Natural killer cell treated with Interleukin-12 subunit alpha and Interleukin-12 subunit beta and Interleukin-15 and Interleukin-18, amount 100 ng/mL, for 72 hours (primary cell): Measurements from ENCODE around the gene PSMD8. TPM values are rescaled to one million over a fixed set of nuclear protein-coding genes. Genes with fewer than 3 reads are reported as not detected.

Source experiments
- ATAC-seq, 2 donors: fragments of 150-1000 bp; cut with Tn5 transposase in 1 of 2; sonication (Bioruptor Pico), chemical (Tn5 transposase) in 1 of 2; 2 replicates each; pipeline ENCODE4 v1.10.0; 2021
- DNase-seq: peaks from one replicate; pipeline ENCODE4 v3.0.0; 2022; ENCODE audit warnings: low spot score
- H3K27ac Mint-ChIP-seq, 2 donors: 1 replicate in 1 of 2; 2 replicates in 1 of 2; pipeline ENCODE4 v1.8.0; 2022; ENCODE audit warnings: mixed read lengths in 2 of 2, mild to moderate bottlenecking in 1 of 2, moderate library complexity in 1 of 2
- H3K27me3 Mint-ChIP-seq, 2 donors: 1 replicate in 1 of 2; 2 replicates in 1 of 2; pipeline ENCODE4 v1.8.0; 2022; ENCODE audit warnings: mixed read lengths in 2 of 2
- H3K36me3 Mint-ChIP-seq: one replicate; pipeline ENCODE4 v1.8.0; 2022; ENCODE audit warnings: mixed read lengths
- H3K4me1 Mint-ChIP-seq, 2 donors: 1 replicate in 1 of 2; 2 replicates in 1 of 2; pipeline ENCODE4 v1.8.0; 2022; ENCODE audit warnings: low read depth in 2 of 2, mixed read lengths in 2 of 2, mild to moderate bottlenecking in 1 of 2
- H3K4me3 Mint-ChIP-seq: one replicate; pipeline ENCODE4 v1.8.0; 2022; ENCODE audit warnings: mixed read lengths
- H3K9me3 Mint-ChIP-seq: 2 replicates; pipeline ENCODE4 v1.8.0; 2022; ENCODE audit warnings: mixed read lengths
- total RNA-seq, 2 donors: library from RNA; stranded (reverse); gene quantifications; one replicate each; pipeline ENCODE4 v1.2.3, GENCODE V29; 2022

Gene PSMD8
- total RNA-seq, 2 donors from 2014 or later: 133 to 252 TPM

DNA sequence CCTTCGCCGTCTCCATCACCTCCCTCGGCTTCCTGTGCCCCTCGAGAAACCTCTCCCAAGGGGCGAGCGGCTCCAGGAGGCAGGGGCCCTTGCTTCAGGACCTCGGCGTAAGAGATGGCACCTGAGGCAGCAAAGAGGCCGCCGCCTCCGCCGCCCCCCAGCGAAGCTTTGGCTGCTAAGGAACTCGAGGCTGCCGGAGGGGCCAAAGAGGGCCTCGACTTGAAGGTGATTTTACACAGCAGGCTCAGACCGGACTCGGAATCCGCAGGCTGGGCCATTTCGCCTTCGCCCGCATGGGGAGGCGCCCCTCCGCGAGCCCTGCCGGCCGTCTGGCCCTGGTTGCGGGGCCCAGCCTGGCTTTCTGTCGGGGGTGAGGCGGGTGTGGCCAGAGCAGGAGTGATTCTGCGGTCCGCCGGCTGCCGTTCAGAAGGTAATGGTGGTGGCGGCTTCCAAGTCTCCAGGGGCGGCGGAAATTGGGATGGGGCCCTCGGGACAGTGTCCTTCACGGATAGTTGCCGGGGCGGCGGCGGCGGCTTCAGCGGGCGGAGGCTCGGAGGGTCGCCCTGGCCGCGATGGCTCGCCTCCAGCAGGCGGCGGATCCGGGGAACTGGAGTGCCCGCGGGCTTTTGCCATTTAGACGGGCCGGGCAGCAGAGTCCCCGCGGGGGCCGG, 12.1 kb downstream of the PSMD8 start:
- ATAC-seq (no peak), DNase-seq (no peak)
- no peak overlapping the region for H3K4me3 Mint-ChIP-seq
- H3K9me3 Mint-ChIP-seq: no peaks in the 10 kb centered on the region
- H3K4me1 Mint-ChIP-seq: peaks cover 17 to 22% of the 10 kb centered on the region in 2 donors
- peaks cover 15% of the 10 kb centered on the region for H3K36me3 Mint-ChIP-seq
- H3K27ac Mint-ChIP-seq: no peak overlapping the region
- peaks cover 16 to 17% of the 10 kb centered on the region in 2 donors for H3K27me3 Mint-ChIP-seq

DNA sequence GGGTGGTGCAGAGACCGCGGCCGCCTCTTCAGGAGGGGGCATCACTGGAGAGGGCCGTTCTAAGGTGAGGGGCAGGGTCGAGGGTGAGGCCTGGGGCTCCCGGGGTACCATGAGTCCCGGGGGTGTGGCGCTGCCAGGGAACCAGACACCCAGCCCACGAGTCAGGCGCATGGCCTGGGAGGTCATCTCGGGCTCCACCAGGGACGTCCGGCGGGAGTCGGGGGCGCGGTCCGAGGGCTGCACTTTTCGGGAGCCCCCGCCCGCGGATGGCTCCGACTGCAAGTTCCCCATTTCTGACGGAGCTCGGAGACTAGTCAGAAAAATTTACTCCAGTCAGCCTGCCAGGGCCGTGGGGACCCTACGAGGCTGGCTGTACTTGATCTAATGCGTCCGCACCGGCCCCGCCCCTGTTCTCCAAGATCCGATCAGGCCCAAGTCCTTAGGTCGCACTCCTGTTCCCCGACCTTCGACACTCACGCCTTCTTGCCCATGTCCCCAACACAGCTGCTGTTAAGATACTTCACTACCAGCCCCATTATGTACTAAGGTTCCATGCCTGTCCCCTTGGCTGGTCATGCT, 12.7 kb downstream of the PSMD8 start:
- no peaks in the 10 kb centered on the region for H3K9me3 Mint-ChIP-seq
- ATAC-seq (no peak), DNase-seq (no peak)
- H3K36me3 Mint-ChIP-seq: peaks cover 8% of the 10 kb centered on the region
- peak overlapping the region; percentile 96 for H3K4me3 Mint-ChIP-seq
- peaks cover 17 to 22% of the 10 kb centered on the region in 2 donors for H3K4me1 Mint-ChIP-seq
- peak overlapping the region; percentile 28 to 38 for H3K27ac Mint-ChIP-seq
- H3K27me3 Mint-ChIP-seq: peaks cover 17 to 18% of the 10 kb centered on the region in 2 donors

DNA sequence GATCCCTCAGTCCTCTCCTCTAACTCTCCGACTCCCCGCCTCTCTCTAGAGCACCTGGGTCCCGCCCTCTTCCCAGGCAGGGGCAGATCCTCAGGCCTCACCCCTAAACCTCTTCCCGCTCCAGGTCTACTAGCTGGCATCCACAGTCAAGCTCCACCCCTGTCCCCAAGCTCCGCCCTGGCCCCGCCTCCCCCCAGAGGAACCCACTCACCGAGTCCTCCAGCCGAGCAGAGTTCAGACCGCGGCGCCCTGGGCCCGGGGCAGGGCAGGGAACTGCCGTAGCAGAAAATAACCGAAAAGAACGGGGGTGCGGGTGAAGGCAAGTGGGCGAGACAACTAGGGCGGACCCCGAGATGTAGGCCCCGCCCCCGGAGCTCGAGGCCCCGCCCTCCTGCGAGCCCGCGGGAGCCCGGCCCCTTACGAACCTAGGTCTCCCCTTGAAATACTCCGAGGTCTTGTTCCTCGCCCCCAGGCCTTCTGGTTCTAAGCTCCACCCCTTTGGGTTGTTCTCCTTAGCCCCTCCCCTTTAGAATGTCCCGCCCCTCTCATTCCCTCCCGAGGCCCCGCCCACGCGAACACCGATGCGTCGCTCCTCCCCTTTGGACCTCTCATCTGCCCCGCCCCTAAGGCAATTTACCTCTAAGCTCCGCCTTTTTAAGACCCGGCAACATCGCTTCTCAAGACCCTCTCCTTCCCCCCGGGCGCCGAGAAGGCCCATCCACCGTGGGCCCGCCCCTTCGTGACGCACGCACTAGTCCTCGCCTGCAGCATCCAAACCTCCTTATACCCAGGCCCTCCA, 13.4 kb downstream of the PSMD8 start, which contains the start of gene GGN:
GGN (minus strand) TSS at position 485 of the 799 bp plus-strand sequence. CDS start 773 bp downstream, outside the sequence.
- Mint-ChIP-seq H3K4me1 (peaks cover 20 to 22% of the 10 kb centered on the region in 2 donors), H3K27ac (peak within 1 kb of the TSS; percentile 28 to 38), H3K4me3 (peak within 1 kb of the TSS; percentile 96), H3K9me3 (no peaks in the 10 kb centered on the region), H3K27me3 (peaks cover 18 to 19% of the 10 kb centered on the region in 2 donors), H3K36me3 (peaks cover 4% of the 10 kb centered on the region)
- peak; percentile 80 for DNase-seq
- ATAC-seq: peak; percentile 80 to 85

DNA sequence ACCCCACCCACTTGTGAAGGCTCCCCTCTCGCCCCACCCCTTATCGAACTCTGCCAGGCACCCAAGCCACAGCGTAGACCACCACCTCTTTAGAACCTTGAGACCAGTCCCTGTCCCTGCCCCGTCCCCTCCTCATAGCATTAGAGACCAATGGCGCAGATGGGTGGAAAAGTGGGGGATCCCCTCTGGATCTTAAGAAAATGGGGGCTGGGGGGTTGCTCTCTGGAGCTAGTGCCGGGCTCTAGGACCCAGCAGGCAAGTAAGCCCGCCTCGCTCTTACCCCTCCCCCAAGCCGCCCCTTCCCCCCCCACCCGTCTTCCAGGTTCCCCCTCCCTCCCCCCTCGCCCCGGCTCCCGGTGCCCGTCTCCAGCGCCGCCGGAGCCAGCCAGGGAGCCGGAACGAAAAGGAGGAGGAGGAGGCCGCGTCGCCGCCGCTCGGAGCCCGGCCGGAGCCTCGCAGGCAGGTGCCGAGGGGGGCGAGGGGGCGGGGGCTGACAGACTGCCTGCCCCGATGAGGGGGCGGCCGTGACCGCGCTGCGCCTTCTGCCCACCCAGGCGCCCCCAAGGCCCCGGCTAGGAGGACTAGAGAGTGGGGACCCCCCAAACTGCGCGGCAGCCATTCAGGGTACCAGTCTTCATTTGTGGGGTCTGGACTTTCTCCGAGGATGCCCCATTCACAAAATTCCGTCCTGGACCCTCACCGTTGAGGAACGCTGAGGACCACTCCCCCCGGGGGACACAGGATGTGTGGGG, 14.2 kb downstream of the PSMD8 start, which contains the start of gene SPRED3:
SPRED3 (plus strand) TSS at position 349 of the 752 bp plus-strand sequence. CDS start 1,606 bp downstream, outside the sequence.
- Mint-ChIP-seq H3K4me3 (peak within 1 kb of the TSS; percentile 96), H3K27me3 (peaks cover 19 to 22% of the 10 kb centered on the region in 2 donors), H3K27ac (peak within 1 kb of the TSS; percentile 28 to 38), H3K4me1 (peaks cover 22% of the 10 kb centered on the region in 2 donors), H3K9me3 (no peaks in the 10 kb centered on the region), H3K36me3 (no peaks in the 10 kb centered on the region)
- no peak for DNase-seq
- no peak for ATAC-seq

- peaks cover 27 to 29% of the 10 kb centered on the region in 2 donors for H3K27me3 Mint-ChIP-seq
- ATAC-seq (no peak), DNase-seq (no peak)
- H3K36me3 Mint-ChIP-seq: no peaks in the 10 kb centered on the region
- peak overlapping the region in 1 of 2 donors; percentile 13 for H3K27ac Mint-ChIP-seq
- H3K4me1 Mint-ChIP-seq: peaks cover 26 to 29% of the 10 kb centered on the region in 2 donors
- peak overlapping the region; percentile 76 for H3K4me3 Mint-ChIP-seq
- no peaks in the 10 kb centered on the region for H3K9me3 Mint-ChIP-seq
Observed at GRCh38 chr19:38389101-38389925, 14.9 kb downstream of the PSMD8 start.

- Mint-ChIP-seq H3K27ac (peak overlapping the region in 1 of 2 donors; percentile 13), H3K4me3 (peak overlapping the region; percentile 76), H3K9me3 (no peaks in the 10 kb centered on the region), H3K36me3 (no peaks in the 10 kb centered on the region), H3K4me1 (peaks cover 30 to 35% of the 10 kb centered on the region in 2 donors), H3K27me3 (peaks cover 27 to 32% of the 10 kb centered on the region in 2 donors)
- ATAC-seq: no peak
- DNase-seq: no peak
Observed at GRCh38 chr19:38389957-38390924, 15.9 kb downstream of the PSMD8 start.

DNA sequence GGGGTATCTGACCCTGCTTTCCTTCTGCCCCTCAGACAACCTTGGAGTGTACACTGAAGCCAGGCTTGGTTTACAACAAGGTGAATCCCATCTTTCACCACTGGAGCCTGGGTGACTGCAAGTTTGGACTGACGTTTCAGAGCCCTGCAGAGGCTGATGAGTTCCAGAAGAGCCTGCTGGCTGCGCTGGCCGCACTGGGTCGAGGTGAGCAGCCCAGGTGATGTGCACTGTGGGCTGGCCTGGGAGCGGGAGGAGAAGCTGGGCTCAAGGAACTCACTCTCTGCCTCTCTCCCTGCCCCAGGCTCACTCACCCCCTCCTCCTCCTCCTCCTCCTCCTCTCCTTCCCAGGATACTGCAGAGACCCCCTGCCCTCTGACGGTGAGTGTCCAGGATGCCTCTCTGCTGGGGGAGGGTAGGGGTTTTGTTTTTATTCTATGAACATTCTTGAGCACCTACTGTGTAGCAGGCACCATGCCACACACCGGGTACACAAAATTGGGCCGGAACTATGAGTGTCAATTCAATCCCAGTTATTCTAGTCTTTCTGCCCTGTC, 17.6 kb downstream of the PSMD8 start:
- Mint-ChIP-seq H3K27me3 (peaks cover 33 to 35% of the 10 kb centered on the region in 2 donors), H3K9me3 (no peaks in the 10 kb centered on the region), H3K4me1 (peaks cover 34 to 35% of the 10 kb centered on the region in 2 donors), H3K27ac (no peak overlapping the region), H3K4me3 (no peak overlapping the region), H3K36me3 (no peaks in the 10 kb centered on the region)
- no peak for DNase-seq
- ATAC-seq: no peak

DNA sequence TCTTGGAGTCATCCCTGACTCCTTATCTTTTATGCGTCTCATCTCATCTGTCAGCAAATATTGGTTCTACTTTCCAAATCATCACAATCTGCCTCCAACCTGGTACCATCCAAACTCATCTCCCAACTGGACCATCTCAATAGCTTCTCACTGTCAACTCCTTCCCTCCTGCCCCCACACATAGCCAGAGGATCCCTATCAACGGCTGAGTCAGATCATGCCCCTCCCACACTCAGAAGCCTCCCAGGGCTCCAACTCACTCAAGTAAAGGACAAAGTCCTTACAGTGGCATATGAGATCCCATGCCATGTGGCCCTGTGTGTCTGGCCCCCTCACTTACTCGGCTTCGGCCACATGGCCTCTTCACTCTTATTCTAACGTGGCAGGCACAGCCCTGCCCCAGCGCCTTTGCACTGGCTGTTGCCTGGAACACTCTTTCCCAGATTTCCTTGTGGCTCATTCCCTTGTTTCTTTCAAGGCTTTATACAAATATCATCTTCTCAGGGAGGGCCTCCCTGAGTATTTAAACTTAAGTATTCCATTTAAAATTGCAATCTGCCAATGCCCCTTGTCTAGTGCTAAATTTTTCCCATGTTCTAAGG, 18.4 kb downstream of the PSMD8 start:
- Mint-ChIP-seq H3K9me3 (no peaks in the 10 kb centered on the region), H3K27me3 (peaks cover 34 to 36% of the 10 kb centered on the region in 2 donors), H3K36me3 (no peaks in the 10 kb centered on the region), H3K27ac (no peak overlapping the region), H3K4me1 (peaks cover 28 to 30% of the 10 kb centered on the region in 2 donors), H3K4me3 (no peak overlapping the region)
- DNase-seq (no peak), ATAC-seq (no peak)

DNA sequence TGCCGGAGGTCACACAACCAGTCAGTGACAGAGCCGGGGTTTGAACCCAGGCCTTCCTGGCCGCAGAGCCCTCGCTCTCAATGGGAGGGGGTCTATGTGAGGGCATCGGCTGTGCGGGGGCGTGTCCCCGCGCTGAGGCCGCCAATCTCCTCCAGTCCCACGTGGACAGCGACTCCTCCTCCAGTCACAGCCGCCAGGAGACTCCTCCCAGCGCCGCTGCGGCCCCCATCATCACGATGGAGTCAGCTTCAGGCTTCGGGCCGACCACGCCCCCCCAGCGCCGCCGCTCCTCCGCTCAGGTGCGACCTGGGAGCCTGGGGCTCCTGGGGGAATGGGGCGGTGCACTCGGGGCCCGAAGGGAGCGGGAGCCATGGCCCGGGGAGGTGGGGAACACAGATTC, 20.1 kb downstream of the PSMD8 start:
- Mint-ChIP-seq H3K9me3 (no peaks in the 10 kb centered on the region), H3K27ac (peak overlapping the region in 1 of 2 donors; percentile 56), H3K4me1 (peaks cover 20 to 23% of the 10 kb centered on the region in 2 donors), H3K27me3 (peaks cover 32 to 36% of the 10 kb centered on the region in 2 donors), H3K4me3 (peak overlapping the region; percentile 79), H3K36me3 (no peaks in the 10 kb centered on the region)
- peak; percentile 80 for DNase-seq
- ATAC-seq: peak; percentile 70 to 76

DNA sequence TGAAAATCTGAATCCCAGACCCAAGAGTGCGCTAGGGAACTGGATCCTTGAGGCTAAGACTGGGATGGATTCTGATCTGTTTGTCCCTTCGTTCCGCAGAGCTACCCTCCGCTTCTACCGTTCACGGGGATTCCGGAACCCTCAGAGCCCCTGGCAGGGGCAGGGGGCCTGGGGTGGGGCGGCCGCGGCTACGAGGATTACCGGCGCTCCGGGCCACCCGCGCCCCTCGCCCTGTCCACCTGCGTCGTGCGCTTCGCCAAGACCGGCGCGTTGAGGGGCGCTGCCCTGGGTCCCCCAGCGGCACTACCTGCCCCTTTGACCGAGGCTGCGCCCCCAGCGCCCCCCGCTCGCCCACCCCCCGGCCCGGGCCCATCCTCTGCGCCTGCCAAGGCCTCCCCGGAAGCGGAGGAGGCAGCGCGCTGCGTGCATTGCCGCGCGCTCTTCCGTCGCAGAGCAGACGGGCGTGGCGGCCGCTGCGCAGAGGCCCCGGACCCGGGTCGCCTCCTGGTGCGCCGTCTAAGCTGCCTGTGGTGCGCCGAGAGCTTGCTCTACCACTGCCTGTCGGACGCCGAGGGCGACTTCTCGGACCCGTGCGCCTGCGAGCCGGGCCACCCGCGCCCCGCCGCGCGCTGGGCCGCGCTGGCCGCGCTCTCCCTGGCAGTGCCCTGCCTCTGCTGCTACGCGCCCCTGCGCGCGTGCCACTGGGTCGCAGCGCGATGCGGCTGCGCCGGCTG, 21.2 kb downstream of the PSMD8 start:
- no peaks in the 10 kb centered on the region for H3K9me3 Mint-ChIP-seq
- H3K36me3 Mint-ChIP-seq: no peaks in the 10 kb centered on the region
- H3K4me3 Mint-ChIP-seq: peak overlapping the region; percentile 79
- no peak for DNase-seq
- ATAC-seq: peak; percentile 80 to 81
- H3K27ac Mint-ChIP-seq: no peak overlapping the region
- H3K27me3 Mint-ChIP-seq: peaks cover 34 to 36% of the 10 kb centered on the region in 2 donors
- peaks cover 13 to 17% of the 10 kb centered on the region in 2 donors for H3K4me1 Mint-ChIP-seq

DNA sequence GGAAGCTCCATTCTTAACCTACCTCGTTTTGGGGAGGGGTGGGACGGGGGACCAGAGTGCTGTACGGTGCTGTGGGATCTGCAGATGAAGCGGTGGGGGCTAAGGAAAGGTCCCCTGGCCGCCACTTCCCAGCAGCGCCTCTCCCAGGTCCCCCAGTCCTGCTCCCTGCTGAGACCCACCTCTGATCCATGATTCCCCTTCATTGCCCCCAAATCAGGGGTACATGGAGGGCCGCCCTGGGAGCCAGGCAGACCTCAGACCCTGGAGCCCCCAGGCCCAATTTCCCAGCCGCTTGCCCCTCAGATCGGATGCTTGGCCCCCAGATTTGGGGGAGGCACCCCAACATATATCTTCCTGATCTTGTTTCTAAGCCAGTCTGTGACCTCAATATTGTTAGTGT, 24.7 kb downstream of the PSMD8 start:
- H3K4me1 Mint-ChIP-seq: peaks cover 7 to 14% of the 10 kb centered on the region in 2 donors
- no peak overlapping the region for H3K27ac Mint-ChIP-seq
- H3K9me3 Mint-ChIP-seq: no peaks in the 10 kb centered on the region
- peaks cover 19% of the 10 kb centered on the region in 2 donors for H3K27me3 Mint-ChIP-seq
- DNase-seq (no peak), ATAC-seq (no peak)
- no peak overlapping the region for H3K4me3 Mint-ChIP-seq
- no peaks in the 10 kb centered on the region for H3K36me3 Mint-ChIP-seq
